HT-29 (cell line): ENCODE data around the gene PEX13. TPM values are rescaled to one million over a fixed set of nuclear protein-coding genes. Genes with fewer than 3 reads are reported as not detected.
"Not testable (repeated sequence)": the region's sequence is repeated elsewhere in the genome, so short reads cannot be mapped to it uniquely, and the experiment has no call there.

Experiments used
- DNase-seq: peaks from one replicate; pipeline ENCODE4 v3.0.0-alpha.2; 2015; ENCODE audit warnings: low spot score
- total RNA-seq: library from RNA; depleted of rRNA; stranded (reverse); fragments of >200 nt; shearing (Covaris generic); gene quantifications from 2 replicates; pipeline ENCODE4 v1.2.3, GENCODE V29; 2014; rRNA removed

The PEX13 gene
- 19.8 and 22.5 TPM in 2 replicates for total RNA-seq

- peak; percentile 72 for DNase-seq
Measured at GRCh38 chr2:61017556-61018317, at the start of gene PEX13, which contains the start of gene PUS10. TSS of gene PEX13 (plus strand) at chr2:61017720. CDS start at chr2:61017760, 40 bp downstream. TSS of gene PUS10 (minus strand) at chr2:61018255. CDS start at chr2:61011890, 6,365 bp downstream.

GRCh38 chr2:60972889-60973656 lies 44.4 kb upstream of the PEX13 start:
- DNase-seq, result no peak

- DNase-seq, result no peak
Measured at GRCh38 chr2:60973705-60974104, 43.8 kb upstream of the PEX13 start.

GRCh38 chr2:60974652-60975051 lies 42.9 kb upstream of the PEX13 start:
- no peak for DNase-seq

GRCh38 chr2:60976256-60976850 lies 41.2 kb upstream of the PEX13 start:
- no peak for DNase-seq

- no peak for DNase-seq
Measured at GRCh38 chr2:60976875-60977561, 40.5 kb upstream of the PEX13 start.

- no peak for DNase-seq
Measured at GRCh38 chr2:60977562-60977895, 40.0 kb upstream of the PEX13 start.

GRCh38 chr2:60979231-60979630 lies 38.3 kb upstream of the PEX13 start:
- no peak for DNase-seq

GRCh38 chr2:60980071-60980815 lies 37.3 kb upstream of the PEX13 start:
- no peak for DNase-seq

- DNase-seq, result not testable (repeated sequence)
Measured at GRCh38 chr2:60982066-60982465, 35.5 kb upstream of the PEX13 start.

- DNase-seq, result no peak
Measured at GRCh38 chr2:60984720-60985119, 32.8 kb upstream of the PEX13 start.

GRCh38 chr2:60987041-60987440 lies 30.5 kb upstream of the PEX13 start:
- no peak for DNase-seq

- not testable (repeated sequence) for DNase-seq
Measured at GRCh38 chr2:60987656-60988055, 29.9 kb upstream of the PEX13 start.

- peak; percentile 20 for DNase-seq
Measured at GRCh38 chr2:60989259-60989658, 28.3 kb upstream of the PEX13 start.

- DNase-seq, result no peak
Measured at GRCh38 chr2:60991644-60992043, 25.9 kb upstream of the PEX13 start.

- no peak for DNase-seq
Measured at GRCh38 chr2:60992985-60993392, 24.5 kb upstream of the PEX13 start.

GRCh38 chr2:60994131-60994530 lies 23.4 kb upstream of the PEX13 start:
- no peak for DNase-seq

GRCh38 chr2:60998628-60999545 lies 18.6 kb upstream of the PEX13 start:
- DNase-seq, result peak; percentile 63

GRCh38 chr2:61005736-61006135 lies 11.8 kb upstream of the PEX13 start:
- no peak for DNase-seq
